Measurements from ENCODE around the gene HADHA.

- TF ChIP-seq CTCF (IDR thresholded peaks at IDR 0.05; ENCODE audit: low read length) (no peak), EZH2 (optimal IDR thresholded peaks at IDR 0.05; ENCODE audit: low read depth, low read length) (no peak)
Observed at GRCh38 chr2:26189123-26189522, 55.3 kb downstream of the HADHA start.
